IMR-90 (cell line): Measurements from ENCODE around the gene SERPINA10. TPM values are rescaled to one million over a fixed set of nuclear protein-coding genes. Genes with fewer than 3 reads are reported as not detected.

ENCODE experiments used
- ATAC-seq: fragments of 200-7000 bp; cut with Tn5 transposase; 2 replicates; pipeline ENCODE4 v1.9.1; 2020; ENCODE audit warnings: low read depth, mild to moderate bottlenecking, moderate library complexity
- BruUV-seq: library from RNA; stranded (reverse); fragments of 400-500 nt; replicated peaks from 2 replicates; lab custom pipeline; 2021; lab: Mats Ljungman, UMichigan
- CTCF ChIA-PET: fragments of 300-600 bp; formaldehyde crosslinking; extraction: SDS; loops from one replicate; lab custom pipeline; 2021; ENCODE audit warnings: antibody characterized with exemption; lab: Yijun Ruan, JAX
- POLR2A ChIA-PET: fragments of 300-600 bp; sonication (Branson Sonifier 250); formaldehyde crosslinking; loops from one replicate; lab custom pipeline; 2022; ENCODE audit warnings: antibody characterized with exemption; ENCODE audit not compliant: unreplicated experiment; lab: Charles Lee
- DNase-seq: peaks from one replicate; pipeline ENCODE4 v3.0.0; 2013
- H2AFZ ChIP-seq: replicated peaks from 2 replicates; pipeline ENCODE3; 2013; ENCODE audit warnings: low read length, mild to moderate bottlenecking; ENCODE audit not compliant: poor library complexity
- H2AK5ac ChIP-seq: 2 replicates; pipeline ENCODE4 v1.6.1; 2013; ENCODE audit warnings: low read depth, low read length, inconsistent platforms
- H2AK9ac ChIP-seq: replicated peaks from 2 replicates; pipeline ENCODE3; 2013; ENCODE audit warnings: mild to moderate bottlenecking, low read depth, low read length, moderate library complexity; ENCODE audit not compliant: poor library complexity
- H2BK120ac ChIP-seq: 2 replicates; pipeline ENCODE4 v1.6.1; 2013; ENCODE audit warnings: low read depth, low read length, inconsistent platforms
- H2BK15ac ChIP-seq: 3 replicates; pipeline ENCODE4 v1.6.1; 2013; ENCODE audit warnings: low read depth, low read length, inconsistent platforms
- H2BK20ac ChIP-seq: 2 replicates; pipeline ENCODE4 v1.6.1; 2013; ENCODE audit warnings: low read depth, mild to moderate bottlenecking, inconsistent platforms, low read length, moderate library complexity
- H2BK5ac ChIP-seq: 2 replicates; pipeline ENCODE4 v1.6.1; 2013; ENCODE audit warnings: mild to moderate bottlenecking, low read depth, low read length, inconsistent platforms; ENCODE audit not compliant: poor library complexity, severe bottlenecking
- H3K14ac ChIP-seq: replicated peaks from 2 replicates; pipeline ENCODE4 v1.6.1; 2013; ENCODE audit warnings: low read depth, low read length, inconsistent platforms
- H3K18ac ChIP-seq: 2 replicates; pipeline ENCODE4 v1.6.1; 2013; ENCODE audit warnings: low read depth, low read length, control low read depth
- H3K23ac ChIP-seq: 2 replicates; pipeline ENCODE4 v1.6.1; 2013; ENCODE audit warnings: low read depth, low read length, inconsistent platforms
- H3K27ac ChIP-seq: 2 replicates; pipeline ENCODE4 v1.5.1; 2013; ENCODE audit warnings: mild to moderate bottlenecking, control low read depth, low read length; ENCODE audit not compliant: insufficient read depth
- H3K27me3 ChIP-seq: 2 replicates; pipeline ENCODE4 v1.6.1; 2013; ENCODE audit warnings: low read length; ENCODE audit not compliant: control insufficient read depth, insufficient read depth
- H3K36me3 ChIP-seq: 2 replicates; pipeline ENCODE4 v1.6.1; 2013; ENCODE audit warnings: low read length, mixed read lengths; ENCODE audit not compliant: control insufficient read depth, insufficient read depth
- H3K4ac ChIP-seq: 2 replicates; pipeline ENCODE4 v1.6.1; 2013; ENCODE audit warnings: low read depth, low read length, inconsistent platforms
- H3K4me1 ChIP-seq: 2 replicates; pipeline ENCODE4 v1.6.1; 2013; ENCODE audit warnings: low read length, mixed read lengths; ENCODE audit not compliant: control insufficient read depth, insufficient read depth
- H3K4me2 ChIP-seq: 2 replicates; pipeline ENCODE4 v1.6.1; 2013; ENCODE audit warnings: low read depth, mild to moderate bottlenecking, control low read depth, low read length, moderate library complexity
- H3K4me3 ChIP-seq: 2 replicates; pipeline ENCODE4 v1.5.1; 2013; ENCODE audit warnings: low read depth, mild to moderate bottlenecking, control low read depth, low read length, moderate library complexity; ENCODE audit not compliant: insufficient read depth
- H3K56ac ChIP-seq: 2 replicates; pipeline ENCODE4 v1.6.1; 2013; ENCODE audit warnings: low read length, inconsistent platforms; ENCODE audit not compliant: insufficient read depth; ENCODE audit errors: extremely low read depth
- H3K79me1 ChIP-seq, 2 experiments: 2 replicates each; pipeline ENCODE4 v1.6.1; 2013; ENCODE audit warnings: low read length in 2 of 2, inconsistent platforms in 1 of 2, low read depth in 1 of 2
- H3K9ac ChIP-seq: 2 replicates; pipeline ENCODE4 v1.6.1; 2013; ENCODE audit warnings: low read depth, low read length, control low read depth
- H3K9me1 ChIP-seq: 2 replicates; pipeline ENCODE4 v1.6.1; 2013; ENCODE audit warnings: low read length, inconsistent platforms; ENCODE audit not compliant: insufficient read depth
- H3K9me3 ChIP-seq: 2 replicates; pipeline ENCODE4 v1.6.1; 2013; ENCODE audit warnings: low read length; ENCODE audit not compliant: control insufficient read depth, insufficient read depth
- H4K20me1 ChIP-seq: 2 replicates; pipeline ENCODE4 v1.6.1; 2013; ENCODE audit warnings: low read length, inconsistent platforms; ENCODE audit not compliant: insufficient read depth
- H4K5ac ChIP-seq: 2 replicates; pipeline ENCODE4 v1.6.1; 2013; ENCODE audit warnings: mild to moderate bottlenecking, low read depth, low read length, control low read depth
- H4K8ac ChIP-seq, 2 experiments: 2 replicates each; pipeline ENCODE4 v1.6.1; 2013; ENCODE audit warnings: low read depth in 2 of 2, low read length in 2 of 2, control low read depth in 1 of 2, inconsistent platforms in 1 of 2
- H4K91ac ChIP-seq: 2 replicates; pipeline ENCODE4 v1.6.1; 2013; ENCODE audit warnings: low read depth, low read length, inconsistent platforms; ENCODE audit not compliant: insufficient read depth
- BHLHE40 ChIP-seq: fragments of 150-350 bp; IDR thresholded peaks from 2 replicates; pipeline ENCODE4 v1.6.1; 2016; ENCODE audit warnings: mild to moderate bottlenecking, low read depth, low read length
- CEBPB ChIP-seq: IDR thresholded peaks from 2 replicates; pipeline ENCODE4 v1.6.1; 2012; ENCODE audit warnings: low read depth, low read length, improper control_type of control experiment
- CHD1 ChIP-seq: IDR thresholded peaks from 2 replicates; pipeline ENCODE4 v1.6.1; 2012; ENCODE audit warnings: low read depth, low read length, improper control_type of control experiment
- MAZ ChIP-seq: IDR thresholded peaks from 2 replicates; pipeline ENCODE4 v1.6.1; 2012; ENCODE audit warnings: low read depth, mild to moderate bottlenecking, low read length, improper control_type of control experiment, moderate library complexity, borderline replicate concordance
- MXI1 ChIP-seq: IDR thresholded peaks from 2 replicates; pipeline ENCODE4 v1.6.1; 2012; ENCODE audit warnings: low read depth, mild to moderate bottlenecking, low read length, moderate library complexity, borderline replicate concordance
- SMC3 ChIP-seq: fragments of 150-350 bp; IDR thresholded peaks from 2 replicates; pipeline ENCODE4 v1.6.1; 2016; ENCODE audit warnings: low read depth, mild to moderate bottlenecking, antibody characterized with exemption, low read length, moderate library complexity
- WGBS, 2 experiments: methylation state at CpG; one replicate each; pipeline versions ENCODE4 v1.1.5 to v1.1.7; 2013; ENCODE audit warnings: missing lambda C conversion rate in 2 of 2; ENCODE audit not compliant: insufficient read length in 1 of 2; ENCODE audit errors: extremely low coverage in 2 of 2; 5-methylcytosine and 5-hydroxymethylcytosine counted together
- dilution Hi-C: fragments of 300-500 bp; cut with HindIII; formaldehyde crosslinking; loops from one replicate; pipeline ENCODE4 v1.14.3; 2018; ENCODE audit warnings: low sequenced_read_pairs; ENCODE audit not compliant: unreplicated experiment
- in situ Hi-C: fragments of 300-500 bp; cut with MboI; formaldehyde crosslinking; loops from 3 replicates; pipeline ENCODE4 v1.14.3; 2019; ENCODE audit warnings: low sequenced_read_pairs, inconsistent platforms, mixed read lengths
- intact Hi-C: fragments of 100-400 bp; cut with micrococcal nuclease; formaldehyde crosslinking; loops from 2 replicates; pipeline ENCODE4 v1.10.0; 2022
- polyA plus RNA-seq, 3 experiments: library from polyadenylated mRNA; depleted of rRNA; stranded (reverse); fragments of >200 nt; gene quantifications; 2 replicates each; pipeline ENCODE4 v1.2.3, GENCODE V29; 2012; ENCODE audit warnings: low replicate concordance in 1 of 3
- total RNA-seq: library from RNA; depleted of rRNA; stranded (reverse); fragments of >200 nt; gene quantifications from 2 replicates; pipeline ENCODE4 v1.2.3, GENCODE V29; 2012
- TF ChIP-seq, protein P1 (sequence below): fragments of 150-350 bp; IDR thresholded peaks from 2 replicates; pipeline ENCODE4 v1.6.1; 2016; ENCODE audit warnings: low read depth, mild to moderate bottlenecking, low read length, moderate library complexity, borderline replicate concordance

SERPINA10 gene
- total and polyA plus RNA-seq, 2 of the 4 experiments (the other 2 are of a cell fraction): not detected

DNA sequence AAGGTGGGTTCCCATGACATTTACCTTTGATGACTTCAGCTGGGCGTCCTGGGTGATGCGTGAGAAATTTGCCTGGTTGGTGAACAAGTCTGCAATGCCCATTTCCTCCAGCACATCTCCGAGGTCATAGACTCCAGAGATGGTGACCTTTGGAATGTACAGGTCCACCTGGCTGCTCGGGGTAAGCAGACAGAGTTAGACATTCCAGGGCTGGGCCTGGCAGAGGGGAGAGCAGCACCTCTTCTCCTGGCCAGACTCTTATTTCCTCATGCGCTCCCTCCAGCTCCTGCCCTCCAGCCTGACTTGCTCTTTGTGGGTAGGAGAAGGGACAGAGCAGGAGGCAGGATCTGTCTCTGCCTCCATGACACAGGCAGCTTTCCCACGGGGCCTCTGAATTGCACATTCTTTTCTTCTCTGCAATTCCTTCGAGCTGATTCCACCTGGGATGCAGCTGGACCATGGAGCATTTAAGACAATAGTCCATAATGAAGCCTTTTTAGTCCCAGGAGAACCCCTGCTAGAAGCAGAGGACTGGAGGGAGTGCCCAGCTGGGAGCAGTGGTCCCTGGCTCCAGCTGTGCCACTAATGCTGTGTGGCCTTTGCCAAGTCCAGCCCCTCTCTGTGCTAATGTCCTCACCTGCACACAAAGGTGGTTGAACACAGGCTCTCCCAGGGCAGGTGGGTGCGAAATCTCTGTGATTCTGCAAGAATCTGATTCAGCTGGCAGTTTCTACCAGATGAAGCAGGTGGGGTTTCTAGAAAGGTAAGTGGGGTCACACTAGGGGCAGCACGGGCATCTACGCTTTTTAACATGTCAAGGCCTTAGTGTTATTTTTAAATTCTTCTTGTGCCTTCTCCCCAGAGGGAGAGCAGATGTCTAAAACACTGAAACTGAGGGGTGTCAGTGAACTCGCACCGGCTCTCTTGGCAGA is 13.2 kb upstream of the SERPINA10 start:
- H3K23ac ChIP-seq: no peak overlapping the region
- dilution Hi-C loops: no loop called here
- H2BK15ac ChIP-seq: no peak overlapping the region
- WGBS, 2 experiments: no CpG with 5 or more reads among the region's 12 CpGs
- no peak overlapping the region for H4K8ac ChIP-seq
- H4K20me1 ChIP-seq: no peaks in the 10 kb centered on the region
- H4K91ac ChIP-seq: no peak overlapping the region
- BruUV-seq: no TSS peak
- H3K79me1 ChIP-seq: no peaks in the 10 kb centered on the region
- no peak overlapping the region for H4K5ac ChIP-seq
- TF ChIP-seq MXI1 (no peak), CHD1 (no peak), BHLHE40 (no peak), SMC3 (no peak), MAZ (no peak), CEBPB (no peak)
- TF ChIP-seq, protein P1, sequence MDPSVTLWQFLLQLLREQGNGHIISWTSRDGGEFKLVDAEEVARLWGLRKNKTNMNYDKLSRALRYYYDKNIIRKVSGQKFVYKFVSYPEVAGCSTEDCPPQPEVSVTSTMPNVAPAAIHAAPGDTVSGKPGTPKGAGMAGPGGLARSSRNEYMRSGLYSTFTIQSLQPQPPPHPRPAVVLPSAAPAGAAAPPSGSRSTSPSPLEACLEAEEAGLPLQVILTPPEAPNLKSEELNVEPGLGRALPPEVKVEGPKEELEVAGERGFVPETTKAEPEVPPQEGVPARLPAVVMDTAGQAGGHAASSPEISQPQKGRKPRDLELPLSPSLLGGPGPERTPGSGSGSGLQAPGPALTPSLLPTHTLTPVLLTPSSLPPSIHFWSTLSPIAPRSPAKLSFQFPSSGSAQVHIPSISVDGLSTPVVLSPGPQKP: no peak
- no peak for DNase-seq
- ATAC-seq: no peak
- no peaks in the 10 kb centered on the region for H3K4me1 ChIP-seq
- no peak overlapping the region for H2BK120ac ChIP-seq
- no peaks in the 10 kb centered on the region for H3K36me3 ChIP-seq
- no peak overlapping the region for H3K4me3 ChIP-seq
- H3K27ac ChIP-seq: no peak overlapping the region
- H2BK20ac ChIP-seq: no peak overlapping the region
- in situ Hi-C loops: no loop called here
- peaks cover 10% of the 10 kb centered on the region for H3K9me3 ChIP-seq
- H3K4me2 ChIP-seq: no peak overlapping the region
- ChIA-PET POLR2A (no interaction called here), CTCF (no interaction called here)
- no peak overlapping the region for H2AK9ac ChIP-seq
- no peak overlapping the region for H2AFZ ChIP-seq
- no peak overlapping the region for H2BK5ac ChIP-seq
- H3K14ac ChIP-seq: no peak overlapping the region
- H2AK5ac ChIP-seq: no peak overlapping the region
- no peaks in the 10 kb centered on the region for H3K27me3 ChIP-seq
- intact Hi-C loops: no loop called here
- no peak overlapping the region for H3K18ac ChIP-seq
- no peak overlapping the region for H3K4ac ChIP-seq
- H3K9ac ChIP-seq: no peak overlapping the region
- no peak overlapping the region for H3K56ac ChIP-seq
- no peaks in the 10 kb centered on the region for H3K9me1 ChIP-seq
